HAP-1 (cell line): Measurements from ENCODE around the gene RILPL2.
"Not testable (repeated sequence)": the region's sequence is repeated elsewhere in the genome, so short reads cannot be mapped to it uniquely, and the experiment has no call there.

Experiments
- DNase-seq, 2 experiments: peaks; one replicate each; pipeline ENCODE4 v3.0.0-alpha.2; 2016 to 2020; ENCODE audit warnings: low spot score in 2 of 2
- H3K27me3 ChIP-seq: fragments of 250-450 bp; sonication (Bioruptor Pico); 2 replicates; pipeline ENCODE4 v1.5.1; 2020; ENCODE audit warnings: low read depth, mild to moderate bottlenecking, moderate library complexity
- H3K36me3 ChIP-seq: fragments of 250-450 bp; sonication (Bioruptor Pico); replicated peaks from 2 replicates; pipeline ENCODE4 v1.5.1; 2020; ENCODE audit warnings: mild to moderate bottlenecking
- H3K4me1 ChIP-seq: fragments of 250-450 bp; sonication (Bioruptor Pico); 2 replicates; pipeline ENCODE4 v1.5.1; 2020; ENCODE audit warnings: mild to moderate bottlenecking
- H3K4me3 ChIP-seq: fragments of 250-450 bp; sonication (Bioruptor Pico); 2 replicates; pipeline ENCODE4 v1.5.1; 2020; ENCODE audit warnings: mild to moderate bottlenecking, moderate library complexity
- H3K9me3 ChIP-seq: fragments of 250-450 bp; sonication (Bioruptor Pico); 2 replicates; pipeline ENCODE4 v1.5.1; 2020; ENCODE audit warnings: mild to moderate bottlenecking, moderate library complexity
- in situ Hi-C: fragments of 300-500 bp; cut with MboI; formaldehyde crosslinking; loops from 3 replicates; pipeline ENCODE4 v1.14.3; 2020; ENCODE audit warnings: low sequenced_read_pairs, inconsistent platforms, mixed read lengths

The RILPL2 gene

GRCh38 chr12:123442774-123443173, 6.3 kb upstream of the RILPL2 start:
- no peaks in the 10 kb centered on the region for H3K36me3 ChIP-seq
- in situ Hi-C loops = no loop called here
- H3K4me3 ChIP-seq = no peak overlapping the region
- DNase-seq = no peak
- H3K9me3 ChIP-seq = no peaks in the 10 kb centered on the region
- H3K27me3 ChIP-seq = no peaks in the 10 kb centered on the region
- no peaks in the 10 kb centered on the region; the same call in none of the 2 replicates for H3K4me1 ChIP-seq

GRCh38 chr12:123441523-123442164, 5.2 kb upstream of the RILPL2 start:
- H3K9me3 ChIP-seq = no peaks in the 10 kb centered on the region
- in situ Hi-C loops = no loop called here
- no peak overlapping the region for H3K4me3 ChIP-seq
- no peaks in the 10 kb centered on the region for H3K27me3 ChIP-seq
- no peaks in the 10 kb centered on the region; the same call in none of the 2 replicates for H3K4me1 ChIP-seq
- H3K36me3 ChIP-seq = no peaks in the 10 kb centered on the region
- no peak for DNase-seq

- no peak for DNase-seq
- in situ Hi-C loops = no loop called here
- Histone ChIP-seq H3K9me3 (no peaks in the 10 kb centered on the region), H3K36me3 (no peaks in the 10 kb centered on the region; the same call in 1 of the 2 replicates), H3K27me3 (no peaks in the 10 kb centered on the region), H3K4me3 (peak overlapping the region; percentile 60), H3K4me1 (peaks cover 2% of the 10 kb centered on the region; the same call in 1 of the 2 replicates)
Measured at GRCh38 chr12:123435636-123436016, 858 bp downstream of the RILPL2 start.

- Histone ChIP-seq H3K4me1 (peaks cover 2% of the 10 kb centered on the region; the same call in 1 of the 2 replicates), H3K9me3 (no peaks in the 10 kb centered on the region), H3K27me3 (no peaks in the 10 kb centered on the region), H3K36me3 (no peaks in the 10 kb centered on the region; the same call in 1 of the 2 replicates), H3K4me3 (no peak overlapping the region)
- no peak for DNase-seq
- in situ Hi-C loops = no loop called here
Measured at GRCh38 chr12:123433615-123434014, 2.9 kb downstream of the RILPL2 start.

GRCh38 chr12:123431951-123432817, 4.3 kb downstream of the RILPL2 start:
- H3K4me1 ChIP-seq, in situ Hi-C loops, DNase-seq, H3K27me3 ChIP-seq, H3K9me3 ChIP-seq, H3K36me3 ChIP-seq, H3K4me3 ChIP-seq: not testable (repeated sequence)

- H3K9me3 ChIP-seq, in situ Hi-C loops, DNase-seq, H3K36me3 ChIP-seq, H3K4me3 ChIP-seq, H3K27me3 ChIP-seq, H3K4me1 ChIP-seq: not testable (repeated sequence)
Measured at GRCh38 chr12:123429101-123429500, 7.4 kb downstream of the RILPL2 start.

GRCh38 chr12:123428591-123428990, 7.9 kb downstream of the RILPL2 start:
- no peaks in the 10 kb centered on the region for H3K27me3 ChIP-seq
- no peak overlapping the region for H3K4me3 ChIP-seq
- no peak for DNase-seq
- no peaks in the 10 kb centered on the region for H3K9me3 ChIP-seq
- in situ Hi-C loops = no loop called here
- no peaks in the 10 kb centered on the region for H3K4me1 ChIP-seq
- no peaks in the 10 kb centered on the region; the same call in 1 of the 2 replicates for H3K36me3 ChIP-seq

- no peak for DNase-seq
- in situ Hi-C loops = no loop called here
- Histone ChIP-seq H3K27me3 (no peaks in the 10 kb centered on the region), H3K9me3 (no peaks in the 10 kb centered on the region), H3K36me3 (peaks cover 4% of the 10 kb centered on the region; the same call in 1 of the 2 replicates), H3K4me1 (no peaks in the 10 kb centered on the region), H3K4me3 (no peak overlapping the region)
Measured at GRCh38 chr12:123427036-123427769, 9.3 kb downstream of the RILPL2 start.

GRCh38 chr12:123421314-123421713, 15.2 kb downstream of the RILPL2 start:
- H3K4me3 ChIP-seq = no peak overlapping the region
- H3K36me3 ChIP-seq = peaks cover 4% of the 10 kb centered on the region; the same call in 1 of the 2 replicates
- H3K9me3 ChIP-seq = no peaks in the 10 kb centered on the region
- DNase-seq = no peak
- H3K27me3 ChIP-seq = no peaks in the 10 kb centered on the region
- H3K4me1 ChIP-seq = no peaks in the 10 kb centered on the region
- in situ Hi-C loops = no loop called here

- no peak for DNase-seq
- in situ Hi-C loops = no loop called here
- Histone ChIP-seq H3K9me3 (no peaks in the 10 kb centered on the region), H3K4me1 (no peaks in the 10 kb centered on the region), H3K36me3 (peaks cover 24% of the 10 kb centered on the region), H3K4me3 (no peak overlapping the region), H3K27me3 (no peaks in the 10 kb centered on the region)
Measured at GRCh38 chr12:123410041-123410412, 26.5 kb downstream of the RILPL2 start.

- H3K36me3 ChIP-seq = peaks cover 30% of the 10 kb centered on the region
- DNase-seq, in situ Hi-C loops: not testable (repeated sequence)
Measured at GRCh38 chr12:123409284-123410040, 27.0 kb downstream of the RILPL2 start.

GRCh38 chr12:123408619-123409018, 27.9 kb downstream of the RILPL2 start:
- H3K9me3 ChIP-seq, DNase-seq, in situ Hi-C loops, H3K4me3 ChIP-seq, H3K4me1 ChIP-seq, H3K27me3 ChIP-seq: not testable (repeated sequence)
- H3K36me3 ChIP-seq = peaks cover 38% of the 10 kb centered on the region

More at GRCh38 chr12:123409284-123410040, 27.0 kb downstream of the RILPL2 start:
- H3K4me3 ChIP-seq, H3K4me1 ChIP-seq, H3K27me3 ChIP-seq, H3K9me3 ChIP-seq: not testable (repeated sequence)

- in situ Hi-C loops, H3K27me3 ChIP-seq, H3K4me1 ChIP-seq, H3K4me3 ChIP-seq, DNase-seq, H3K9me3 ChIP-seq: not testable (repeated sequence)
- peaks cover 45% of the 10 kb centered on the region for H3K36me3 ChIP-seq
Measured at GRCh38 chr12:123407934-123408333, 28.6 kb downstream of the RILPL2 start.
